NT2/D1 (cell line): Measurements from ENCODE around the gene CACNA2D3.

Experiments
- SUZ12 ChIP-seq: IDR thresholded peaks from 2 replicates; pipeline ENCODE4 v1.6.1; 2011; ENCODE audit not compliant: insufficient read length, insufficient read depth; ENCODE audit errors: extremely low read depth
- YY1 ChIP-seq: IDR thresholded peaks from 2 replicates; pipeline ENCODE4 v1.6.1; 2011; ENCODE audit not compliant: insufficient read length, insufficient read depth
- ZNF274 ChIP-seq: IDR thresholded peaks from 2 replicates; pipeline ENCODE4 v1.6.1; 2011; ENCODE audit warnings: mild to moderate bottlenecking, low read depth, low read length

DNA sequence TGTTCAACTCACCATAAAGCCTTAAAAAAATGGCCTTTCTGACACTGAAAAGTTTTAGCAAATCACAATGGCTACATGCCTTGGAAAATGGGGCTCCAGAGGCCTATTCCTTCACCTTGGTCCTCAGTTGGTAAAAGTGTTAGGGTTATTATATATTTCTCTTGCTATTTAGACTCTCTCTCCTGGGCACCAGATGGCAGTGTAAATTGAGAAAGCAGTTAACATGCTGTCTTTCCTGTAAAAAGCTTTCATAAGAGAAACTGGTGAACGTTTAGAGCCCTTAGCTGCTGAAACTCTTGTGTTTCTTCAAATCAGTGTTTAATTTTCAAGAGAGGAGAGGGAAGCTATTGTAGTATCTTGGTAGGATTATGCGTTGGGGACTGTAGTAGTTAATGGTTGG lies 715.6 kb downstream of the CACNA2D3 start:
- TF ChIP-seq ZNF274 (no peak), YY1 (no peak), SUZ12 (no peak)
